HL-60 (cell line): Measurements from ENCODE around the gene TRAPPC14.

ENCODE experiments used
- POLR2AphosphoS5 ChIP-seq: IDR thresholded peaks from 2 replicates; pipeline ENCODE4 v1.6.1; 2012; ENCODE audit warnings: low read depth
- TF ChIP-seq, protein P1 (sequence below): IDR thresholded peaks from one replicate; pipeline ENCODE4 v1.5.1; 2011; ENCODE audit warnings: low read length, control low read depth, inconsistent platforms; ENCODE audit not compliant: insufficient read depth

DNA sequence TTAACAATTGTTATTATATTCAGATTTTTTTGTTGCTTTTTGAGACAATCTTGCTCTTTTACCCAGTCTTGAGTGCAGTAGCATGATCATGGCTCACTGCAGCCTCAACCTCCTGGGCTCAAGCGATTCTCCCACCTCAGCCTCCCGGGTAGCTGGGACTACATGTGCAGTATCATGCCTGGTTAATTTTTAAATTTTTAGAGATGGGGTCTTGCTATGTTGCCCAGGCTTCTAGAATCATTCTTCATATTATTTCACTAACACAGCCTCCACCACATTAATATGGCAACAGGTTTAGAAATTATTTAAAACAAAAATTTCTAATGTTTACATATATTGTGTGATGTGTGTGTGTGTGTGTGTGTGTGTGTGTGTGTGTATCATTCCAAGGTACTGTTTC, 11.2 kb downstream of the TRAPPC14 start:
- TF ChIP-seq, protein P1, sequence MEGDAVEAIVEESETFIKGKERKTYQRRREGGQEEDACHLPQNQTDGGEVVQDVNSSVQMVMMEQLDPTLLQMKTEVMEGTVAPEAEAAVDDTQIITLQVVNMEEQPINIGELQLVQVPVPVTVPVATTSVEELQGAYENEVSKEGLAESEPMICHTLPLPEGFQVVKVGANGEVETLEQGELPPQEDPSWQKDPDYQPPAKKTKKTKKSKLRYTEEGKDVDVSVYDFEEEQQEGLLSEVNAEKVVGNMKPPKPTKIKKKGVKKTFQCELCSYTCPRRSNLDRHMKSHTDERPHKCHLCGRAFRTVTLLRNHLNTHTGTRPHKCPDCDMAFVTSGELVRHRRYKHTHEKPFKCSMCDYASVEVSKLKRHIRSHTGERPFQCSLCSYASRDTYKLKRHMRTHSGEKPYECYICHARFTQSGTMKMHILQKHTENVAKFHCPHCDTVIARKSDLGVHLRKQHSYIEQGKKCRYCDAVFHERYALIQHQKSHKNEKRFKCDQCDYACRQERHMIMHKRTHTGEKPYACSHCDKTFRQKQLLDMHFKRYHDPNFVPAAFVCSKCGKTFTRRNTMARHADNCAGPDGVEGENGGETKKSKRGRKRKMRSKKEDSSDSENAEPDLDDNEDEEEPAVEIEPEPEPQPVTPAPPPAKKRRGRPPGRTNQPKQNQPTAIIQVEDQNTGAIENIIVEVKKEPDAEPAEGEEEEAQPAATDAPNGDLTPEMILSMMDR: no peak
- TF ChIP-seq POLR2AphosphoS5: no peak
